Ureter (tissue), 1 donor: Measurements from ENCODE around the gene DUS2. TPM values are rescaled to one million over a fixed set of nuclear protein-coding genes. Genes with fewer than 3 reads are reported as not detected.
"Not testable (repeated sequence)": the region's sequence is repeated elsewhere in the genome, so short reads cannot be mapped to it uniquely, and the experiment has no call there.

ENCODE experiments used
- DNase-seq: peaks from one replicate; pipeline ENCODE4 v3.0.0-alpha.2; 2020; ENCODE audit warnings: low spot score
- total RNA-seq: library from RNA; stranded (reverse); gene quantifications from one replicate; pipeline ENCODE4 v1.2.4, GENCODE V29; 2023
- donor health status: DM: yes; HTN: yes; CAD: no.

The DUS2 gene
- total RNA-seq, 1 donor from 2014 or later: 26.6 TPM

DNA sequence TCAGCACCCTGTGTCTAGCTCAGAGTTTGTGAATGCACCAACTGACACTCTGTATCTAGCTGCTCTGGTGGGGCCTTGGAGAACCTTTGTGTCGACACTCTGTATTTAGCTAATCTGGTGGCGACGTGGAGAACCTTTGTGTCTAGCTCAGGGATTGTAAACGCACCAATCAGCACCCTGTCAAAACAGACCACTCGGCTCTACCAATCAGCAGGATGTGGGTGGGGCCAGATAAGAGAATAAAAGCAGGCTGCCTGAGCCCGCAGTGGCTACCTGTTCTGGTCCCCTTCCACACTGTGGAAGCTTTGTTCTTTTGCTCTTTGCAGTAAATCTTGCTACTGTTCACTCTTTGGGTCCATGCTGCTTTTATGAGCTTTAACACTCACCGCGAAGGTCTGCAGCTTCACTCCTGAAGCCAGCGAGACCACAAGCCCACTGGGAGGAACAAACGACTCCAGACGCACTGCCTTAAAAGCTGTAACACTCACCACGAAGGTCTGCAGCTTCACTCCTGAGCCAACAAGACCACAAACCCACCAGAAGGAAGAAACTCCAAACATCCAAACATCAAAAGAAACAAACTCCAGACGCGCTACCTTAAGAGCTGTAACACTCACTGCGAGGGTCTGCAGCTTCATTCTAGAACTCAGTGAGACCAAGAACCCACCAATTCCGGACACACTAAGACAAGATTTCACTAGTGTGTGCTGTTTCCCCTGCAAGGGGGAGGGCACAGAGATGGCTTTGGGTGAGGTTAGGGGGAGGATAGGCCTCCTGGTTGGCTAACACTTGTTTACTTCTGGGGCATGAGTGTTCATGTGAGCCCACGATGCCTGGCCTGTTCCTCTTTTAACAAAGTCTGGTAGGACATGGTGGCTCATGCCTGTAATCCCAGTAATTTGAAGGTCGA lies 24.1 kb upstream of the DUS2 start, which contains the start of gene DPEP2:
DPEP2 (minus strand) TSS at position 706 of the 910 bp plus-strand sequence. CDS start 6,272 bp downstream, outside the sequence.
- DNase-seq: not testable (repeated sequence)

DNA sequence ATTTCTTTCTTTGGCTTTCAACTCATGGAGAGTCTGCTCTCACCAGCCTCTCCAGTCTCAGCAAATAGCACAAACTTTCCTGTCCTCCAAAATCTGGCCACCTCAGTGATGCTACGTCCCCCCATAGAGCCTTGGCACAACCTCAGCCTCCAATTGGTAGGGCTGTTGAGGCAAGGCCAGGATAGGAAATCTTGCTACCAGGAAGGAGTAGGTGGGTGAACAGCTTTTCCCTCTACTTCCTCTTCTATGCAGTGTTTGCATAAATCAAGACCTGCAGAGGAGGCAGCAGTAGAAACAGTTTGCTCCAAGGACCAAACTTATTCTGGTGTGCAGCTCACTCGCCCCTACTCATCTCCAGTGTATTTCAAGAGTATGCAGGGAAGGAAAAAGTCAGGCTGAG lies 23.1 kb upstream of the DUS2 start:
- no peak for DNase-seq

DNA sequence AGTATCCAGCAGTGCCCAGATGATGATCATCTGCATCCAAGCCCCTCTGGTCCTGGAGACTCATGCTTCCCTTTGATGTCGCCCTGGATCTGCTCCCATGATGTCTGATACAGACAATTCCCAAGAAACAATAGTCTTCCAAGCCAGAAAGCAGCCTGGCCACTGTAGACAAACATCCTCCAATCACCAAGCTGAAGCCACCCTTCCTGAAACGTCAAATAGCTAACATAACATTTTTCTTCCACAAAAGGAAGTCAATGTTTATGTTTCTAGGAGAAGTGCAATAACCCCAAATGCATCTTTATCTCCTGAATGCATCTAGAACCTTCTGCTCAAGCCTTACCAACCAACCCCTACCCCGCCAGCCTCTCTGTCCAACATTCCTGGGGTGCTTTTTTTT lies 22.6 kb upstream of the DUS2 start:
- no peak for DNase-seq

DNA sequence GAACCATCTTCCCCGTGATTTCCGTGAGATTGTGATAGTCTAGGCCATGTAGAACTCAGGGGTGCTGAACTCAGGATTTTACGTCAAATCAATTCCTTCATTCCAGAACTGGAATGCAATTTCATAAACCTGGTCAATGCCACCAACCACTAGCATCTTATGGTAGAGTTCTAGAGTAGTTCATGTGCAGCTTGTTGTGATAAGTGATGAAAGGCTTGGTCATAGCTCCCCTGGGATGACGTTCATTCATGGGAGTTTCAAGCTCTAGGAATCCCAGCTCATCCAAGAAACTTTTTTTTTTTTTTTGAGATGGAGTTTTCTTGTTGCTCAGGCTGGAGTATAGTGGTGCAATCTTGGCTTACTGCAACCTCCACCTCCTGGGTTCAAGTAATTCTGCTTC lies 20.1 kb upstream of the DUS2 start:
- DNase-seq: no peak

DNA sequence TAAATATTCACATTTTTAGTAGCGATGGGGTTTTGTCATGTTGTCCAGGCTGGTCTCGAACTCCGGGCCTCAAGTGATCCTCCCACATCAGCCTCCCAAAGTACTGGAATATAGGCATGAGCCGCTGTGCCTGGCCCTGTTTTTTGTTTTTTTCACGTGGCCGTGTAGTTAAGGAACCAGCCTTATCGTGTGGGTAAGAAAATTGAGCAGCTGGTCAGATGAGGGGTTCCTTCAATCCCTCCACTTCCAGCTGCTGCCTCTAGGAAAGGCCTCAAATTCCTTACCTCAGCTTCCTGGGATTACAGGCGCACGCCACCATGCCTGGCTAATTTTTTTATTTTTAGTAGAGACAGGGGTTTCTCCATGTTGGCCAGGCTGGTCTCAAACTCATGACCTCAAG lies 17.9 kb upstream of the DUS2 start:
- DNase-seq: no peak

DNA sequence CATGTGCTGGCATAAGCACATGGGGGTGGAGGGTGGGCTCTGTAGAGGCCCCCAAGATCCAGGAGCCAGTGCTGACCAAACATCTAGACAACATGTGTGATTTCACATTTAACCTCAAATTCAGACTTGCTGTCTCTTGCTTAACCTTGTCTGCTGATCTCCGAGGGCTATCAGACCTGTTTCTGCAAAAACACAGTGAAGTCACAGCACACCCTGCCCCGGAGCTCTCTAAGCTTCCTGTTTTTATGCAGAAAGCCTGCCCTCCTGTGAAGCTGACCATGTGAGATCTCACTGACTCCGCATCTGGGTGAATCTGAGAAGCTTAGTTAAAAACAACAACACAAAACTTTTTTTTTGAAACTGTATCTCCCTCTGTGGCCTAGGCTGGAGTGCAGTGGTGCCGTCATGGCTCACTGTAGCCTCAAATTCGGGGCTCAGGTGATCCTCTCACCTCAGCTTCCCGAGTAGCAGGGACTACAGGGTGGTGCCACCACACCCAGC lies 17.2 kb upstream of the DUS2 start:
- peak; percentile 81 for DNase-seq

DNA sequence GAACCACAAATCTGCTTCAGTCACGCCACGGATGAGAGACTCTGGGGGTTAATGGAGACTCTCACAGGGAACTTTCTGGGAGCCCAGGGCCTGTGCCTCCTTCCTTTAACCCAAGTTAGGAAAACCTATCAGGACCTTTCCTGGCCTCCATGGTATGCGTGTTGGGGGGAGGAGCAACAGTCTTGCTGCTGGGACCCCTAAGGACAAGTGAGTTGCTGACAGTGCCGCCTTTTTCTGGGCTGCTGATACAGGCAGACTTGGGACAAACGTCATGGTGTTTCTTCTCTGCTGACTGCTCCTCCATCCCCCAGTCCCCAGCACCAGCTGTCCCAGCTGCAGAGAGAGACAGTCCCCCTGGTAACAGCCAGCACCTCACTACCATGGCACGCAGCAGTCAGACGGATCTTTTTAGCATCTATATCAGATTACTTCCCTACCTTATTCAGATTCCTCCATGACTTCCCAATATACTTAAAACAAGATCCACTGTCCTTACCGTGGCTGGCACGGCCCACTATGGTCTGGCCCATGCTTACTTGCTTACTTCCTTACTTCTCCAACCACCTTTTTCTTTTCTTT lies 13.8 kb upstream of the DUS2 start:
- no peak for DNase-seq

DNA sequence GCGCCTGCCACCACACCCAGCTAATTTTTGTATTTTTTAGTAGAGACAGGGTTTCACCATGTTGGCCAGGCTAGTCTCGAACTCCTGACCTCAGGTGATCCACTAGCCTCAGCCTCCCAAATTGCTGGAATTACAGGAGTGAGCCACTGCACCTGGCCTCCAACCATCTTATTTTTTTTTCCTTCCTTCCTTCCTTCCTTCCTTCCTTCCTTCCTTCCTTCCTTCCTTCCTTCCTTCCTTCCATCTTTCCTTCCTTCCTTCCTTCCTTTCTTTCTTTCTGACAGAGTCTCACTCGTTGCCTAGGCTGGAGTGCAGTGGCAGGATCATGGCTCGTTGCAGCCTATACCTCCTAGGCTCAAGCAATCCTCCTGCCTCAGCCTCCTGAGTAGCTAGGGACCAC lies 13.2 kb upstream of the DUS2 start:
- not testable (repeated sequence) for DNase-seq

DNA sequence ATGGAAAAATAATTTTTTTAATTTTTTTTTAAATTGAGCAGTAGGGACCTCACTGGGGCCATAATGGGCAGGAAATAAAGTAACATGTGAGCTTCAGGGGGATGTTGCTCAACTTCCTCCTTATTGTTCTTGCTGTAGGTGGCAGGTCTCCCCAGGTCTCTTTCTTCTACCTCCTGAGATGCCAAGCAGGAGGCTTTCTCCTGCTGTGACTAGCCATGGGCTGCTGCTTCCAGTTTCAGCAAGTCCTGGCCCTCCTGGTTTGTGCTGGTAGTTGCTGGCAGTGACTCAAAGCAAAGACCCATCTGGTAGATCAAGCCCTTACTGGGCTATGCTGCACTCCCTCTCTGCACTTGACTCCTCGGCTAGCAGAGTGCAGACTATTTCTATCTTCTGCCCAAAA lies 9.6 kb upstream of the DUS2 start:
- DNase-seq: peak; percentile 64

DNA sequence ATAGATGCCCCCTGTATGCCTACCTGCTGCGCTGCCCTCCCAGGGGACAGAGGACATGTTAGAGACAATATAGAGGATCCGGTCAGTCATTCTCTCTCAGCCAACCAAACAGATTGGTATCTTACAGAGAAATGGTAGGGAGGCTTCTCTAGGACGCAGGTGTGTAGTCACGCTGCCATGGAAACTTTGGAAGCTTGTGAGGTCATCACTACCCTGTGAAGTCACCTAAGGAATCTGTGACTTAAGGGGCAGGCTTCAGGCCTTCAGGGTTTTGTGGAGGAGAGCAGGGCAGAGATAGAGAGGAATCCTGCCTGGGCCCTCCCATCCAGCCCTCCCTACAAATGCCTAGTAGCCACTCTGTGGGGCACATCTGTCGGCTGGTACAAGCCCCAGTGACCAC lies 7.4 kb upstream of the DUS2 start, which contains the start of gene DPEP2NB:
DPEP2NB (minus strand) TSS at position 231 of the 400 bp plus-strand sequence; CDS start at position 90, 141 bp downstream.
- DNase-seq: no peak

DNA sequence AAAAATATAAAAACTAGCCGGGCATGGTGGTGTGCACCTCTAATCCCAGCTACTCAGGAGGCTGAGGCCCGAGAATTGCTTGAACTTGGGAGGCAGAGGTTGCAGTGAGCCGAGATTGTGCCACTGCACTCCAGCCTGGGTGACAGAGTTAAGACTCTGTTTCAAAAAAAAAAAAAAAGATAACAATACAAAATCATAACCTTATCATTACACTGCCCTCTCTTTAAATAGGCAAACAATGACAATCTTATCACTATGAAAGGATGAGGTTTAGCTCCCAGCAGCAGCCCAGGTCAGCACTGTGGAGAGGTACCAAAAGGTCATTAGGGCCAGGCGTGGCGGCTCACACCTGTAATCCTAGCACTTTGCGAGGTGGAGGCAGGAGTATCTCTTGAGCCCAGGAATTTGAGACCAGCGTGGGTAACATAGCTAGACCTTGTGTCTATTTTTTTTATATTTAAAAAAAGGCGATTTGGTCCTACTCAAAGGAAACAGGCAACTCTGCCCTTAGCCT lies 3.9 kb upstream of the DUS2 start:
- DNase-seq: no peak

DNA sequence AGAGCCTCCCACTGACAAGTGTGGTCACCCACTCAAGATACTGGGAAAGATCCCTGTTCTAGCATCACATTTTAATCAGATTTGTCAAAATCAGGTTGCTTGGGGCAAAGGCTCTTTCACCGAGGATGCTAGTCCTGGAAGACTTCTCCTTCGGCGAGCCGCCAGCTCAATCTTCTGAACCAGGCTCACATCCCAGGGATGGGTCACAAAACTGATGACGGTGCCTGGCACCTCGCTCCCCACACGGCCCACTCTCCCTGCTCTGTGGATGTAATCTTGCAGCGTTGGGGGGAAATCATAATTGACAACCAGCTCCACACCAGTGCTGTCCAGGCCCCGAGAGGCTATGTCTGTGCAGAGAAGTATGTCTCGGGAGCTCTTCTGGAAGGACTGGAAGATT lies 1.6 kb upstream of the DUS2 start:
- no peak for DNase-seq

DNA sequence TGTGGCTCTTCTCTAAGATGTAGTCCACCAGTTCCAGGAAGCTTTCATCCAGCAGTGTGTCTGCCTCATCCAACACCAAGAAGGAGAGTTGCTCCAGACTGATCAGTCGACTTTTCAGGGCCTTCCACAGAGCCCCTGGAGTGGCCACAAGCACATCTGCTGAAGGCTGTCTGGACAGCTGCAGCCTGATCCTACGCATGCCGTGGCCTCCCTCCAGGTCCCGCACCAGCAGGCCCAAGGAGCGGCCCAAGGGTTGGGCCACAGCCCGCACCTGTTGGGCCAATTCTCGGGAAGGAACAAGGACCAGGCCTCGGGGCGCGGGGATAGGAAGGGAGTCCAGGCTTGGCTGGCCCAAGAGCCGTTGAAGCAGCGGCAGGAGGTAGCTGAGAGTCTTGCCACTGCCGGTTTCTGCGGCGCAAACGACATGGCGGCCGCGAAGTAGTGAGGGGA lies 781 bp upstream of the DUS2 start:
- DNase-seq: no peak

DNA sequence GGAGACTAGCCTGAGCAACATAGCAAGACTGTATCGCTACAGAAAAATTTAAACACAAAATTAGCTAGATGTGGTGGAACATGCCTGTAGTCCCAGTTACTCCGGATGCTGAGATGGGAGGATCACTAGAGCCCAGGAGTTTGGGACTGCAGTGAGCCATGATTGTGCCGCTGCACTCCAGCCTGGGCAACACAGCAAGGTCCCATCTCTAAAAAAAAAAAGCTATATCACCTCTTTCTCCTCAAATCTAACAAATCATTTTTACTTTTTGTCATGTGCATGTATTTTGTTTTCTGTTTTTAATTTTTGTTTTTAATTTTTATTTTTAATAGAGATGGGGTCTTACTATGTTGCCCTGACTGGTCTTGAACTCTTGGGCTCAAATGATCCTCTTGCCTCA lies 5.9 kb downstream of the DUS2 start:
- DNase-seq: no peak

DNA sequence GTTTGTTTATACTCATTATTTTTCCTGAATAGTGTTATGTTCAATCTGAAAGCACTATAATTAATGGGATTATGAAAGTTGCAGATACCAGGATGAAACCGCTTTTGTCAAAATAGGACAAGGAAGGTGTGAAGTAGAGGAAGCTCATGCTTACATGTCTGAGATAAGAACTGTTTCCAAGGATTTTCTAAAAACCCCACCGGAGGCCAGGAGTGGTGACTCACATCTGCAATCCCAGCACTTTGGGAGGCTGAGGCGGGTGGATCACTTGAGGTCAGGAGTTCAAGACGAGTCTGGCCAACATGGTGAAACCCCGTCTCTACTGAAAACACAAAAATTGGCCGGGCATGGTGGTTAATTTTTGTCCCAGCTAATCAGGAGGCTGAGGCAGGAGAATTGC lies 7.0 kb downstream of the DUS2 start:
- DNase-seq: not testable (repeated sequence)

DNA sequence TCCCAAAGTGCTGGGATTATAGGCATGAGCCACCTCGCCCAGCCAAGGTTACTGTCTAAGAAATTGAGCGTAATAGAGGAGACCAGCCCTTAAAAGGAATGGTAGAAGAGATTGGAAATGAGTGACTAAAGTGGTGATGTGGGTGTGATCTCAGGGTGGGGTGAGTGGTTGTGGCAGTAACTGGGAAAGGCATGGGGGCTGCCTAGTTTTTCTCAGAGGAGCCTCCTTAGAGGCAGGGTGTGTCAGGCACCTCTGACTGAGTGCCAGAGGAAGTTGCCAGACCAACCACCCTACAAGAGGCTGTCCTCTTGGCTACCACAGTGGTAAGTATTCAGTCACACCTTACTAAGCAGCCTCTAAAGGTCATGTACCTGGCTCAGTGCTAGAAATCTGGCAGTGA lies 8.9 kb downstream of the DUS2 start:
- DNase-seq: no peak

DNA sequence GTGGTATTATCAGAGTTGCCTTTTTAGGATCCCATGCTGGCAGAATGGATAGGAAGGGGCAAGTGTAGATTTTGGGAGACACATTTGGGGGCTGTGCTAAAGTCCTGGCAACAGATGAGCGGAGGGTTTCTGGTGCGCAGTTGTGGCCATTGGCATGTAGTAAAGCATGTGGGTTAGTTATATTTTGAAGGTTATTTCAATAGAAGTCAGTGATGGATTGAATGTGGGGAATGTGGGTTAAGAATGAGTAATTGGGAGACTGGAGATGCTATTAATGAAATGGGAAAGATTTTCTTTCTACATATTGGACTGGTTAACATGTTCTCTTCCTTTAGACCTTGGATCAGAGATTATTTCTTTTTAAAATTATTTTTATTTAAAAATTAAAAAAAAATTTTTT lies 10.0 kb downstream of the DUS2 start:
- DNase-seq: no peak

DNA sequence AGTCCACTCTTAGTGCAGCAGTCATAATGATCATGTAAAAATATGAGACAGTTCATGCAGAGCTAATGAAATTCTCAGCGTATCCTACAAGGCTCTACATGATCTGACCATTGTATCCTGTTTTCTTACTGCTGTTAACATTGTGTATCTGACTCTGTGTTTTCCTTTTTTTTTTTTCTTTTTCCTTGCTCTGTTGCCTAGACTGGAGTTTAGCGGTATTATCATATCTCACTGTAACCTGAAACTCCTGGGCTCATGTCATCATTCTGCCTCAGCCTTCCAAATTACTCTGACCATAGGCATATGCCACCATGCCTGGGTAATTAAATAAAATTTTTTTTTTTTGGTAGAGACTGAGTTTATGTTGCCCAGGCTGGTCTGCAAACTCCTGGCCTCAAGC lies 12.1 kb downstream of the DUS2 start:
- DNase-seq: no peak

DNA sequence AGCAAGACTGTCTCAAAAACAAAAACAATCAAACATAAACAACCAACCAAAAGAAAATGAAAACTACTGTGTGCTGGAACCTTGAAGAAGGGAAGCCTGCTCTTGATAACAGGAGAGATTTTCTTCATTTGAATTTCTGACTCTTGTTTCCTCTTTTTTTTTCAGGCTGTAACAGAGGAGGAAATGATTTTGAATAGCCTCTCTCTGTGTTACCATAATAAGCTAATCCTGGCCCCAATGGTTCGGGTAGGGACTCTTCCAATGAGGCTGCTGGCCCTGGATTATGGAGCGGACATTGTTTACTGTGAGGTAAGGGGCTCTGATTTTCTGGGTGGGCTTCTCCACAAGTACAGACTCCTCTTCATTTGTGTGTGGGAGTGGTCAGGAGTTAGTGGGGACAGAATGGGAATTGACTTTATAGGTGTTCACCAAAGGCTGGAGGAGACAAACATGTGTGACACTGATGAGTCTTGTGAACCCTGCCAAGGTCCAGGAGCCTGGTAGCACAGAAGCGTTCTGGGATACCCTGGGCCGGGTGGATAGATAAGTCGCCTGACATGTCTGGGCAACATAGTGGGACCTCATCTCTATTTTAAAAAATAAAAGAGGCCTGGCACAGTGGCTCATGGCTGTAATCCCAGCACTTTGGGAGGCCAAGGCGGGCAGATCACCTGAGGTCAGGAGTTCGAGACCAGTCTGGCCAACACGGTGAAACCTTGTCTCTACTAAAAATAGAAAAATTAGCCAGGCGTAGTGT lies 14.9 kb downstream of the DUS2 start:
- no peak for DNase-seq

DNA sequence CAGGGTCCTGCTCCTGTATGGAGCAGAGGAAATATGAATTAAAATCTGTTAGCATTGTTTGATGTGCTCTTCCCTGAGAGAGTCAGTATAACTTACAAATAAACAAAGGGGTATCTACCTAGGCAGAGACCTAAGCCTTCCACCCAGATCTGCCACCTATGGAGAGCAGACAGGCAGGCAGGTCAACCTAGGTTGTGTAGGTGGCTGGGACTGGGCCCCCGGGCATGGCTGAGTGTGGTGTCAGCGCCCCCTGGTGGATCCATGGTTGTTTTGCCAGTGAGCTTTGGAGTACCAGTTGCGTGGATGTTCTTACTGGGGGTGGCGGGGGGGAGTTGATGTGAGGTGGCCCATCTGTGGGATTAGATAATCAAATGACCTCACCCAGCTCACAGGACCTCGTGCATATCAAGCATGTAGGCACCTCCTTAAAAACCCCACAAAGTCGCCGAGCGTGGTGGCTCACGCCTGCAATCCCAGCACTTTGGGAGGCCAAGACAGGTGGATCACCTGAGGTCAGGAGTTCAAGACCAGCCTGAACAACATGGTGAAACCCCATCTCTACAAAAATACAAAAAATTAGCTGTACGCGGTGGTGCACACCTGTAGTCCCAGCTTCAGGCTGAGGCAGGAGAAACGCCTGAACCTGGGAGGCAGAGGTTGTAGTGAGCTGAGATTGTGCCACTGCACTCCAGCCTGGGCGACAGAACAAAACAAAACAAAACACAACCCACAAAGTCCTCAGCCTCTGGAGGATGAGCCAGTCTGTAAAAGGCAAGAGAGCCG lies 17.6 kb downstream of the DUS2 start:
- peak; percentile 87 for DNase-seq

DNA sequence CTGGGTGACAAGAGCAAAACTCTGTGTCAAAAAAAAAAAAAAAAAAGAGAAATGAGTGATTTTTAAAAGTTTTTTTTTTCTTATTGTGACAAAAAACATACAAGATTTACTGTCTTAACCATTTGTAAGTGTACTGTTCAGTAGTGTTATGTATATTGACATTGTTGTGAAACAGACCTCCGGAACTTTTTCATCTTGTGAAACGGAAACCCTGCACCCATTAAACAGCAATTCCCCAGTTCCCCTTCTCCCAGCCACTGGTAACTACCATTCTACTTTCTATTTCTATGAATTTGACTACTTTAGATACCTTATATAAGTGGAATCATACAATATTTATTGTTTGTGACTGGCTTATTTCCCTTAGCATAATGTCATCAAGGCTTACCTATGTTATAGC lies 18.7 kb downstream of the DUS2 start:
- no peak for DNase-seq
